Colonic mucosa (tissue), 4 donors: ENCODE measurements around the gene RASGRP1. TPM values are rescaled to one million over a fixed set of nuclear protein-coding genes. Genes with fewer than 3 reads are reported as not detected.

Experiments
- DNase-seq: peaks from one replicate; pipeline ENCODE4 v3.0.0-alpha.2; 2020
- H3K27ac ChIP-seq: fragments of 200-600 bp; one replicate; pipeline ENCODE4 v1.8.0; 2021
- H3K27me3 ChIP-seq: fragments of 200-600 bp; one replicate; pipeline ENCODE4 v1.8.0; 2021
- H3K36me3 ChIP-seq: fragments of 200-600 bp; one replicate; pipeline ENCODE4 v1.8.0; 2021
- H3K4me1 ChIP-seq: fragments of 200-600 bp; one replicate; pipeline ENCODE4 v1.8.0; 2021; ENCODE audit warnings: mild to moderate bottlenecking
- H3K4me3 ChIP-seq: fragments of 200-600 bp; one replicate; pipeline ENCODE4 v1.8.0; 2021
- H3K9ac ChIP-seq, 2 donors: one replicate each; pipeline ENCODE4 v1.7.0; 2013; ENCODE audit warnings: control low read depth in 2 of 2, low read depth in 2 of 2, low read length in 2 of 2
- H3K9me3 ChIP-seq: fragments of 200-600 bp; one replicate; pipeline ENCODE4 v1.8.0; 2021
- intact Hi-C: fragments of 100-400 bp; cut with DNase I; formaldehyde crosslinking; loops from one replicate; pipeline ENCODE4 v1.14.1; 2022
- total RNA-seq, 2 donors: library from RNA; stranded (reverse); fragmentation: NEBNext Ultra II Directional in 1 of 2; extraction: Animal tissue kit (Norgen Biotek cat#: 25700) in 1 of 2; gene quantifications; one replicate each; pipeline ENCODE4 v1.2.1, GENCODE V29; 2021
- TF ChIP-seq, protein P1 (sequence below): fragments of 200-600 bp; IDR thresholded peaks from one replicate; pipeline ENCODE4 v1.8.0; 2022; ENCODE audit warnings: antibody characterized with exemption, mild to moderate bottlenecking
- donor health status: healthy.
- donor health status: DM: no; HTN: no; CAD: no.
- donor health status: DM: no; HTN: no; CAD: no.

The RASGRP1 gene
- total RNA-seq, 2 donors from 2014 or later = 0.96 to 1.5 TPM

DNA sequence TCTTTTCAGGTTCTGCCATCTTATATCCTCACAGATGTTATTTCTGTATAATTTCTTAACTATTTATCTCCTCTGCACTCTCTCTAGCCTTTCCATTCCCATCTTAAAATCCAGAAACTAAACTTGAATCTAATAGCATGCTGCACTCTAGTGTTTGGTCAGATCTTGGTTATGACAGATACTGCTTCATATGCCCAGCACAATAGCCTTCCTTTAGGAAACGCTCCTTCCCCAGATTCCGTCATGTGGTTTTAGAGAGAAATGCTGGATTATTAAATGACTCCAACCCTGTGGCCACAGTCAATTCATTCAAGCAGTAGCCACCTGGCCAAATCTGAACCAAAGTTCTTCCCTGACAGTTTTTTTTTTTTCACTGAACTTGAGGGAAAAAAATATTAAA is 19.4 kb downstream of the RASGRP1 start:
- no peaks in the 10 kb centered on the region for H3K9me3 ChIP-seq

DNA sequence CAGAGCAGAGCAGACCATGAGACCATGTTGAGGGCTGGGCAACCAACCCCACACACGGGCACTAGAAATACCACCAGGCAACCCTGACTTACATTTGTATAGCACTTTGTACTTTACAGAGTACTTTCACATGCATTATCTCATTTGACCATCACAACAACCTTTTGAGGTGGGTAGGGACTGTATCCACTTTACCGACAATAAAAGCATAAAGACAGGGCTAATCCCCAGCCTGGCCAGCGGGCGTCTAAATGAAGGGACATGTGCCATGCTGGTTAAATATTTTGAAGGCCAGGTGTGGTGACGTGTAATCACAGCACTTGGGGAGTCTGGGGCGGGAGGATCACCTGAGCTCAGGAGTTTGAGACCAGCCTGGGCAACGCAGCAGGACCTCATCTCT is 23.6 kb downstream of the RASGRP1 start:
- DNase-seq = no peak
- Histone ChIP-seq H3K4me3 (no peak overlapping the region), H3K36me3 (no peaks in the 10 kb centered on the region), H3K4me1 (no peaks in the 10 kb centered on the region), H3K9me3 (no peaks in the 10 kb centered on the region), H3K27ac (no peak overlapping the region), H3K9ac (no peak overlapping the region), H3K27me3 (no peaks in the 10 kb centered on the region)
- TF ChIP-seq, protein P1, sequence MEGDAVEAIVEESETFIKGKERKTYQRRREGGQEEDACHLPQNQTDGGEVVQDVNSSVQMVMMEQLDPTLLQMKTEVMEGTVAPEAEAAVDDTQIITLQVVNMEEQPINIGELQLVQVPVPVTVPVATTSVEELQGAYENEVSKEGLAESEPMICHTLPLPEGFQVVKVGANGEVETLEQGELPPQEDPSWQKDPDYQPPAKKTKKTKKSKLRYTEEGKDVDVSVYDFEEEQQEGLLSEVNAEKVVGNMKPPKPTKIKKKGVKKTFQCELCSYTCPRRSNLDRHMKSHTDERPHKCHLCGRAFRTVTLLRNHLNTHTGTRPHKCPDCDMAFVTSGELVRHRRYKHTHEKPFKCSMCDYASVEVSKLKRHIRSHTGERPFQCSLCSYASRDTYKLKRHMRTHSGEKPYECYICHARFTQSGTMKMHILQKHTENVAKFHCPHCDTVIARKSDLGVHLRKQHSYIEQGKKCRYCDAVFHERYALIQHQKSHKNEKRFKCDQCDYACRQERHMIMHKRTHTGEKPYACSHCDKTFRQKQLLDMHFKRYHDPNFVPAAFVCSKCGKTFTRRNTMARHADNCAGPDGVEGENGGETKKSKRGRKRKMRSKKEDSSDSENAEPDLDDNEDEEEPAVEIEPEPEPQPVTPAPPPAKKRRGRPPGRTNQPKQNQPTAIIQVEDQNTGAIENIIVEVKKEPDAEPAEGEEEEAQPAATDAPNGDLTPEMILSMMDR = no peak
- intact Hi-C loops = no loop called here

More for the DNA sequence above, 19.4 kb downstream of the RASGRP1 start:
- Histone ChIP-seq H3K4me3 (no peak overlapping the region), H3K27ac (no peak overlapping the region), H3K36me3 (no peaks in the 10 kb centered on the region), H3K4me1 (no peaks in the 10 kb centered on the region), H3K27me3 (no peaks in the 10 kb centered on the region), H3K9ac (no peak overlapping the region)
- TF ChIP-seq, protein P1 = no peak
- intact Hi-C loops = no loop called here
- DNase-seq = no peak

DNA sequence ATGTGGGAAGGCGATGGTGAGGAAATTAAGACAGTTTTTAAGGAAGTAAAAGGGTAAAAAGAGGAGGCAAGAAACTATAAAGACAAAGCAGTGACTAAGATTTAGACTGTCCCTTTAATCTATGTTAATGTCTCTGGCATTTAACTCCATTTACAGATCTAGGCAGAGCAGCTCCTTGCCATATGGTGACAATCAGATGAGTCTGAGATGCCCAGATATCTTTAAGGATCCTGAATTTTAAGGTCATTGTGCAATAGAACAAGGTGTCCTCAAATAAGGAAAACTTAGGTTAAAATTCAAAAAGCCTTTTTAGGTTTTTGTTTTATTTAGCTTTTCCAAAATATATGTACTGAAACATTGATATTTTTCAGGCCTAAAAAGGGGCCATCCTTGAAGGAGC is 24.1 kb downstream of the RASGRP1 start:
- Histone ChIP-seq H3K9ac (no peak overlapping the region), H3K36me3 (no peaks in the 10 kb centered on the region), H3K9me3 (no peaks in the 10 kb centered on the region), H3K4me1 (no peaks in the 10 kb centered on the region), H3K4me3 (no peak overlapping the region), H3K27ac (no peak overlapping the region), H3K27me3 (no peaks in the 10 kb centered on the region)
- DNase-seq = no peak
- intact Hi-C loops = no loop called here
- TF ChIP-seq, protein P1 = no peak

DNA sequence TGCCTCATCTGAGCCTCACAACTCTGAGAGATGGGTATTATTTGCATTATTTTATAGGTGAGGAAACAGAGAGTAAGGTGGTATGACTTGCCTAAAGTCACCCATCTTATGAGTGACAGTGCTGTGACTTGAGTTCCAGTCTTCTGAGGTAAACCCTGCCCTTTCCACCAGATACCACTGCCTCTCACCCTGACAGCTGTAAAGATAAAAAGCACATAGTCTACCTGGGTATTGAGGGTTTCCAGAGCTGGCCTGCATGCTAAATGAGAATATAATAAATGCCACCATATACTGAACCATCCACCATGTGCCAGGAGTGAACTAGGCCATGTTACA is 25.6 kb downstream of the RASGRP1 start:
- intact Hi-C loops = no loop called here
- DNase-seq = no peak
- Histone ChIP-seq H3K27me3 (no peaks in the 10 kb centered on the region), H3K9me3 (no peaks in the 10 kb centered on the region), H3K27ac (no peak overlapping the region), H3K9ac (no peak overlapping the region), H3K4me1 (no peaks in the 10 kb centered on the region), H3K36me3 (no peaks in the 10 kb centered on the region), H3K4me3 (no peak overlapping the region)
- TF ChIP-seq, protein P1 = no peak

DNA sequence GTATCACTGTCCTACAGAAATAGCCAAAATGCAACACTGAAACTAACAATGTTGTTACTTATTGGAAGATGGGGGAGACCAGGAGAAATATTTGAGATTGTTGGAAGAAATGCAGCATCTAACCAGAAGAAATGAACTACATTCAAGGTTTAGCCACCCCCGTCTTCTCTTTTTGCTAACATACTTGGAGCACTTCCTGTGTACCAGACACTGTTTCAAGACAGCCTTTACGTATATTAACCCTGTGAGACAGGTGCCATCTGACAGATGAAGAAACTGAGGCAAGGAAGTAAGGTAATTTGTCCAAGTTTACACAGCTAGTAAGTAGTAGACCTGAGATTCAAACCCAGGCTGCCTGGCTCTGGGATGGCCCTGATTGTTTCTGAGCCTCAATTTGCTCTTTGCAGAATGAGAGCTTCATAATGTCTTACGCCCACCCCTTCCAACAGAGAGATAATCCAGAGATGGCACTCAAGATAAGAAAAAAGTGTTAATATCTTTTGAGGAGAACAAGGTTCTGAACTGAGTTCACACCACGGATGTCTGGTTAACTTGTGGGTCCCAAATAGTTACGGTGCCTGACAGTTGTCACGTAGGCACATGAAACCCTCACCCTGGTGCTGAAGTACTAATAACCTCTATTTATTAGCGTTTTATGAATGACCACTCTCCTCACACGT is 26.1 kb downstream of the RASGRP1 start:
- H3K27me3 ChIP-seq = no peaks in the 10 kb centered on the region
- H3K9me3 ChIP-seq = no peaks in the 10 kb centered on the region
- intact Hi-C loops = no loop called here
- no peaks in the 10 kb centered on the region for H3K4me1 ChIP-seq
- no peak overlapping the region for H3K27ac ChIP-seq
- H3K9ac ChIP-seq = no peak overlapping the region
- DNase-seq = no peak
- no peak overlapping the region for H3K4me3 ChIP-seq
- H3K36me3 ChIP-seq = no peaks in the 10 kb centered on the region
- TF ChIP-seq, protein P1 = no peak
